VCaP (cell line): ENCODE data around the gene MMP12.

Experiments
- H3K27ac ChIP-seq: fragments of 450-650 bp; 2 replicates; pipeline ENCODE4 v1.5.1; 2017
- TF ChIP-seq, protein P1 (sequence below): fragments of 450-650 bp; conservative IDR thresholded peaks from 2 replicates; pipeline ENCODE4 v1.5.1; 2017; ENCODE audit warnings: mild to moderate bottlenecking, moderate library complexity

The MMP12 gene

DNA sequence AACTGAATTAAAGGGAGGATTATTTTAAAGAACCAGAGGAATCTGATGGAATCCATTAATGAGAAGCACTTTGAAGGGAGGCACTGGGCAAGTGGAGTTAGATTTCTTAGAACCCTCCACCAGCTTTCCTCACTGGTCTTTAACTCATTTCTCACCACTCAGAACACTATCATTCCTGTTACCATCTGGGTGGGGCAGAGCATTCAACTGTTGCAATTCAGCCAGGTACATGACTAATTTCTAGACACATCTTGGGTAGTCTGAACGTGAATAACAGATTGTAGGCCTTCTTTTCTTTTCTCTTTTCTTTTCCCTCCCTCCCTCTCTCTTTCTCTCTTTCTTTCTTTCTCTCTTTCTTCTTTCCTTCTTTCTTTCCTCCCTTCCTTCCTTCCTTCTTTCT is 61.3 kb downstream of the MMP12 start:
- TF ChIP-seq, protein P1, sequence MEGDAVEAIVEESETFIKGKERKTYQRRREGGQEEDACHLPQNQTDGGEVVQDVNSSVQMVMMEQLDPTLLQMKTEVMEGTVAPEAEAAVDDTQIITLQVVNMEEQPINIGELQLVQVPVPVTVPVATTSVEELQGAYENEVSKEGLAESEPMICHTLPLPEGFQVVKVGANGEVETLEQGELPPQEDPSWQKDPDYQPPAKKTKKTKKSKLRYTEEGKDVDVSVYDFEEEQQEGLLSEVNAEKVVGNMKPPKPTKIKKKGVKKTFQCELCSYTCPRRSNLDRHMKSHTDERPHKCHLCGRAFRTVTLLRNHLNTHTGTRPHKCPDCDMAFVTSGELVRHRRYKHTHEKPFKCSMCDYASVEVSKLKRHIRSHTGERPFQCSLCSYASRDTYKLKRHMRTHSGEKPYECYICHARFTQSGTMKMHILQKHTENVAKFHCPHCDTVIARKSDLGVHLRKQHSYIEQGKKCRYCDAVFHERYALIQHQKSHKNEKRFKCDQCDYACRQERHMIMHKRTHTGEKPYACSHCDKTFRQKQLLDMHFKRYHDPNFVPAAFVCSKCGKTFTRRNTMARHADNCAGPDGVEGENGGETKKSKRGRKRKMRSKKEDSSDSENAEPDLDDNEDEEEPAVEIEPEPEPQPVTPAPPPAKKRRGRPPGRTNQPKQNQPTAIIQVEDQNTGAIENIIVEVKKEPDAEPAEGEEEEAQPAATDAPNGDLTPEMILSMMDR: no peak
- H3K27ac ChIP-seq: no peak overlapping the region
